ENCODE data around the gene SYCP1.
"Not testable (repeated sequence)": the region's sequence is repeated elsewhere in the genome, so short reads cannot be mapped to it uniquely, and the experiment has no call there.

Gene SYCP1

GRCh38 chr1:115012434-115012833 is 157.8 kb downstream of the SYCP1 start:
- no peaks in the 10 kb centered on the region for H3K27me3 Mint-ChIP-seq
- no peak overlapping the region for H3K27ac Mint-ChIP-seq
- H3K9me3 Mint-ChIP-seq, result no peaks in the 10 kb centered on the region
- no peaks in the 10 kb centered on the region for H3K4me1 Mint-ChIP-seq (ENCODE audit: low read depth)
- H3K36me3 Mint-ChIP-seq (ENCODE audit: low read depth), result no peaks in the 10 kb centered on the region
- no peak overlapping the region for H3K4me3 Mint-ChIP-seq

GRCh38 chr1:115013792-115014191 is 159.1 kb downstream of the SYCP1 start:
- H3K27me3 Mint-ChIP-seq, result no peaks in the 10 kb centered on the region
- no peak overlapping the region for H3K4me3 Mint-ChIP-seq
- H3K9me3 Mint-ChIP-seq, result no peaks in the 10 kb centered on the region
- H3K27ac Mint-ChIP-seq, result no peak overlapping the region
- no peaks in the 10 kb centered on the region for H3K4me1 Mint-ChIP-seq (ENCODE audit: low read depth)
- H3K36me3 Mint-ChIP-seq (ENCODE audit: low read depth), result no peaks in the 10 kb centered on the region

- H3K27me3 Mint-ChIP-seq, result peaks cover 25% of the 10 kb centered on the region
- H3K36me3 Mint-ChIP-seq (ENCODE audit: low read depth); H3K4me3 Mint-ChIP-seq; H3K27ac Mint-ChIP-seq; H3K9me3 Mint-ChIP-seq; H3K4me1 Mint-ChIP-seq (ENCODE audit: low read depth): not testable (repeated sequence)
Observed at GRCh38 chr1:115019549-115019948, 164.9 kb downstream of the SYCP1 start.

DNA sequence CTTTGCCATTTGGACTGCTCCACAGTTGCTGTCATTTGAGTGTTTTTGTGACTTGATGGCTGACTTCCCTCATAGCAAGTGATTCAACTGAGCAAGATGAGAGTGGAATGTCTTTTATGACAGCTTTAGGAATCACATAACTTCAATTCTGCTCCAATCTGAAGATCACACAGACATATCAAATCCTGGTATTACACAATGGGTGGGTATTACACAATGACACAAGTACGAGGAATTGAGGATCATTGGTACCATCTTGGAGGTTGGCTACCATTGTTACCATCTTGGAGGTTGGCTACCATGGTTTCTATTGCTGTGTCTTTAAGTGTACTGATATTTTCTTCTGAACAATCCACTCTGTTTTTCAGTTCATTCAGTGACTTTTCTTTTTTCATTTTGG is 166.5 kb downstream of the SYCP1 start:
- peaks cover 25% of the 10 kb centered on the region for H3K27me3 Mint-ChIP-seq
- no peaks in the 10 kb centered on the region for H3K36me3 Mint-ChIP-seq (ENCODE audit: low read depth)
- H3K4me1 Mint-ChIP-seq (ENCODE audit: low read depth), result no peaks in the 10 kb centered on the region
- no peak overlapping the region for H3K4me3 Mint-ChIP-seq
- H3K9me3 Mint-ChIP-seq, result no peaks in the 10 kb centered on the region
- H3K27ac Mint-ChIP-seq, result no peak overlapping the region

DNA sequence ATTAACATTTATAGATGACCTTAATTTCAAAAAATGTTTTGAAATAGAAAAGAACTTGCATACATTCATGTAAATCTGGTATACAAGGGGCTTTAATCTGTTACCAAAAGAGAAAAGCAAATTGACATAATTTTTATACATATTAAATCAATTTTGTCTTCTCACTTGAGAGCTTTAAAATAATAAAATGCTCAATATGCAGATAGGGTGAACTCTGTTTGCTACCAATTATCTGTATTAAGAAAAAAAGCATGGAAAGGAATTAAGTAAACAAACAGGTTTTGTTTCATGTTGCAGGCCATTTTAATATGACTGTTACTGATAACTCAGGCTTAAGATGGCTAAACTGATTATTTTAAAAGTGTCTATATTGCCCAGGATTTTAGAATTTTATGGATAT is 168.9 kb downstream of the SYCP1 start:
- no peaks in the 10 kb centered on the region for H3K9me3 Mint-ChIP-seq
- H3K4me3 Mint-ChIP-seq, result no peak overlapping the region
- no peaks in the 10 kb centered on the region for H3K4me1 Mint-ChIP-seq (ENCODE audit: low read depth)
- H3K36me3 Mint-ChIP-seq (ENCODE audit: low read depth), result no peaks in the 10 kb centered on the region
- H3K27me3 Mint-ChIP-seq, result peaks cover 25% of the 10 kb centered on the region
- no peak overlapping the region for H3K27ac Mint-ChIP-seq

- Mint-ChIP-seq H3K4me3 (no peak within 1 kb of the TSS), H3K9me3 (no peaks in the 10 kb centered on the region), H3K36me3 (ENCODE audit: low read depth) (no peaks in the 10 kb centered on the region), H3K27me3 (no peaks in the 10 kb centered on the region), H3K27ac (no peak within 1 kb of the TSS), H3K4me1 (ENCODE audit: low read depth) (no peaks in the 10 kb centered on the region)
Observed at GRCh38 chr1:115029526-115029925, 174.9 kb downstream of the SYCP1 start, which contains the start of gene TSHB. TSHB (plus strand) TSS chr1:115029826; CDS start chr1:115033363, 3,537 bp downstream.

DNA sequence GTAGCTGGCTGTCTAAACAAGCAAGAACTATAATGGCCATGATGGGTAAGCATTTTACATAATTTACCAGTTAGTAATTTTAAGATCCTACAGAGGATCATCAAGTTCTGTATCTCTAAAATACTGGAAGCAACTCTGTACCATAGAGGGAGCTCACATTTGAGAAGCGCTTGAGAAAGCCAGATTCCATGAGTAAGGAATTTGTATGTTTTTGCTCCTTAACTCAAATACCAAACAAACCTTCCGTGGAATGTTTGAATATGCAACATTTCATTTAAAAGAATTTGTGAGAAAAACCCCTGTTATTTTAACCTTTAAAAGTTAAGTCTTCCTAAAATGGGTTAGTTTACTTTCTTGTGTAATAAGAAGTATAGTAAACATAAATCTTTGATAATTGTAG is 176.9 kb downstream of the SYCP1 start:
- Mint-ChIP-seq H3K27ac (no peak overlapping the region), H3K27me3 (no peaks in the 10 kb centered on the region), H3K36me3 (ENCODE audit: low read depth) (no peaks in the 10 kb centered on the region), H3K4me3 (no peak overlapping the region), H3K9me3 (no peaks in the 10 kb centered on the region), H3K4me1 (ENCODE audit: low read depth) (no peaks in the 10 kb centered on the region)

- no peaks in the 10 kb centered on the region for H3K9me3 Mint-ChIP-seq
- no peak overlapping the region for H3K4me3 Mint-ChIP-seq
- H3K4me1 Mint-ChIP-seq (ENCODE audit: low read depth), result no peaks in the 10 kb centered on the region
- no peak overlapping the region for H3K27ac Mint-ChIP-seq
- H3K36me3 Mint-ChIP-seq (ENCODE audit: low read depth), result no peaks in the 10 kb centered on the region
- no peaks in the 10 kb centered on the region for H3K27me3 Mint-ChIP-seq
Observed at GRCh38 chr1:115035652-115036051, 181.0 kb downstream of the SYCP1 start.

- H3K4me3 Mint-ChIP-seq, result no peak overlapping the region
- no peaks in the 10 kb centered on the region for H3K27me3 Mint-ChIP-seq
- no peak overlapping the region for H3K27ac Mint-ChIP-seq
- H3K36me3 Mint-ChIP-seq (ENCODE audit: low read depth), result no peaks in the 10 kb centered on the region
- no peaks in the 10 kb centered on the region for H3K9me3 Mint-ChIP-seq
- no peaks in the 10 kb centered on the region for H3K4me1 Mint-ChIP-seq (ENCODE audit: low read depth)
Observed at GRCh38 chr1:115036814-115037507, 182.3 kb downstream of the SYCP1 start.

DNA sequence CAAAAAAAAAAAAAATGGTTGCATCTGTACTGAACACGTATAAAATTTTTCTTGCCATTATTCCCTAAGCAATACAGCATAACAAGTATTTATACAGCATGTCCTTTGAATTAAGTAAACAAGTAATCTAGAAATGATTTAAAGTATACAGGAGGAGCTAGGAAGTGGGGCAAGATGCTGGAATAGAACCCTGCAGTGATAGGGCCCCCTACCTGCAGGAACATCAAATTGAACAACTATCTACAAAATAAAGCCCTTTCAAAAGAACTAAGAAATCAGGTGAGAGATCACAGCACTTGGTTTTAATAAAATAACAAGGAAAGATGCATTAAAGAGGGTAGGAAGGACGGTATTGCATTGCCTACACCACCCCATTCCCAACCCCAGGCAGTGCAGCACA is 185.8 kb downstream of the SYCP1 start:
- H3K4me1 Mint-ChIP-seq (ENCODE audit: low read depth), result no peaks in the 10 kb centered on the region
- no peak overlapping the region for H3K4me3 Mint-ChIP-seq
- H3K36me3 Mint-ChIP-seq (ENCODE audit: low read depth), result no peaks in the 10 kb centered on the region
- H3K9me3 Mint-ChIP-seq, result peaks cover 6% of the 10 kb centered on the region
- no peak overlapping the region for H3K27ac Mint-ChIP-seq
- H3K27me3 Mint-ChIP-seq, result no peaks in the 10 kb centered on the region

GRCh38 chr1:115041654-115042053 is 187.0 kb downstream of the SYCP1 start:
- Mint-ChIP-seq H3K36me3 (ENCODE audit: low read depth) (no peaks in the 10 kb centered on the region), H3K4me3 (no peak overlapping the region), H3K4me1 (ENCODE audit: low read depth) (no peaks in the 10 kb centered on the region), H3K27ac (no peak overlapping the region), H3K9me3 (peaks cover 6% of the 10 kb centered on the region), H3K27me3 (no peaks in the 10 kb centered on the region)
